Measurements from ENCODE around the gene EZR.

The EZR gene

DNA sequence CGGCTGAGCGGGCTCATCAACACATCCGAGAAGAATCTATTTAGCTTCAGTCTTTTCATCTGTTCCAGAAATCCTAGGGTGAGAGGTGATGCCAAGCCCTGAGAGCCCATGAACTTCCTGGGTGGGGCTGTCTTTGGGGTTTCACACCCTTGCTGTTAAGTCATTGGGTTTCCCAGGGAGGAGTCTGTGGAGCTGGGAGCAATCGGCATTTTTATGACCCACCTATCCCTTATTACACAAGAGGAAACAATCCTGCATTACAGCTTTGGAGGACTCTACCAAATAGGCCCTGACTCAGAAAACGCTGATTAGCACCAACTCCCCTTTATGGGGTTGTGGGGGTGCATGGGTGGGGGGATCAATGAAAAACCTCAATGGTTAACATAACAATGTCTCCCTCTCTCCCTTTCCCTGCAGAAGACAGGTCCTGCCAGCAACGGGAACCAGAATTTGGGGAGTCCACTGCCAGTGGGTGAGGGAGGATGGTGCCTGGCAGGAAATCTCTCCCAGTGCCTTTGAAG, 46.3 kb downstream of the EZR start:
- no peak for DNase-seq

- no peak for DNase-seq
Observed at GRCh38 chr6:158772172-158772571, 47.0 kb downstream of the EZR start.

DNA sequence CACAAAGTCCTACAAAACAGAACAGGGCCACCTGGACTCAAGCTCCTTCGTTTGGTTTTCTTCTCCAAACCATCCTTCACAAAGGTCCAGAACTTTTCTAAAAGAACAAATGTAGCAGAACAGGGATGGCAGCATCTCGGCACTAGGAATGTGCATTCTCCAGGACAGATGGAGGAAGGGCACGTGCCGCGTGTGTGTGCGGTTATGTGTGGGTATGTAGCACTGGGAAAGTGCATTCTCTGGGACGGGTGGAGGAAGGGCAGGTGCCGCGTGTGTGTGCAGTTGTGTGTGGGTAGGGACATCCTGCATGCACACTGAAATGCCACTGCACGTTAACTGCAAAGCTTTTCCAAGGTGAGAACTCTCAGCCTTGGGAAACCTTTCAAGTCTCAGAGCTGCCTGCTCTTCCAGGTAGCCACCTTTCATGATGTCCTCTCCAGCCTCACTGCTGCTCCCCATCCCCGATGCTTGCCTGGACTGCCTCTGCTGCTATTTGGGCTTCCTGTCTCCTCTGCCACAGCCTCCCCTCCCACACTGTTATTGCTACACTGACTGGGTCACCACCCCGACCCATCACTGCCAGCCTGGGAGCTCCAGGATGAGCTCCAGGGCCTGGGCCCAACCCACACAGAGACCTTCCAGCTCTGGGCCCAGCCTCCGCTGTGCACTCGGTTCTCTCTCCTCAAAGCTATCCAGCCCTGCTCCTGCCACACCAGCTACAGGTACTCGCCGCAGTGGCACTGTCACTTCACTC, 47.6 kb downstream of the EZR start:
- no peak for DNase-seq

DNA sequence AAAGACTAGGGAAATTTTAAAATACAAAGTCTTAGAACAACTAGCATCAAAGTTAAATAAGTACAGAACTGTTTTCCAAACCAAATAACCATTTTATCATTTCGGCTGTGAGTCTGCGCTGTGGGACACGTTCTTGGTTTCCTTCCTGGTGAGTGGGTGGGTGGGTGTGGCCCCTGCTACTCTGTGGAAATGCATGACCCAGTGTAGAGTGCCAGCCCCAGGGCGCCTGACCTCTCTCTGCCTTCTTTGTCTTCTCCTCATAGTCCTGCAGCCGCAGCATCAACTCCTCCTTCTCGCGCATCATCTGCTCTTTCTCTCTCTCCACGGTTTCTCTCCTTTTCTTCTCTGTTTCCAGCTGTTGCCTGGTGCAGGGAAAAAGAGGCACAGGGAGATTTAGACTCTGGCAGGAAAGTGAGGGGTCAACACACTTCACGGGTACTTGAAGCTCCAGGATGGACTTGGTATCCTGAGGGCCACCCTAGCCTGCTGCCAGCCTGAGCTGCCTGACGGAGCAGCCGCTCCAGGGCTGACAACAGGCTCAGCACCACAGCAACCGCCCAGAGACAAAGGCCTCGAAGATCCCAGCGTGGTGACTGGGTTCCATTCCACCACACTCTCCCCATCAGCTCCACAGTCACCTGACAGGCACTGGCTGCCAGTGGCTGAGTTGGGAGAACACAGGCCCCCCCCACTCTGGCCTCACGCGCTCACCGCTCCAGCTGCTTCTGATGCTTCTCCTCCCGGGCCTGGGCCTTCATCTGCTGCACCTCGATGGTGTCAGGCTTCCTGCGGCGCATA, 48.4 kb downstream of the EZR start:
- DNase-seq: no peak

DNA sequence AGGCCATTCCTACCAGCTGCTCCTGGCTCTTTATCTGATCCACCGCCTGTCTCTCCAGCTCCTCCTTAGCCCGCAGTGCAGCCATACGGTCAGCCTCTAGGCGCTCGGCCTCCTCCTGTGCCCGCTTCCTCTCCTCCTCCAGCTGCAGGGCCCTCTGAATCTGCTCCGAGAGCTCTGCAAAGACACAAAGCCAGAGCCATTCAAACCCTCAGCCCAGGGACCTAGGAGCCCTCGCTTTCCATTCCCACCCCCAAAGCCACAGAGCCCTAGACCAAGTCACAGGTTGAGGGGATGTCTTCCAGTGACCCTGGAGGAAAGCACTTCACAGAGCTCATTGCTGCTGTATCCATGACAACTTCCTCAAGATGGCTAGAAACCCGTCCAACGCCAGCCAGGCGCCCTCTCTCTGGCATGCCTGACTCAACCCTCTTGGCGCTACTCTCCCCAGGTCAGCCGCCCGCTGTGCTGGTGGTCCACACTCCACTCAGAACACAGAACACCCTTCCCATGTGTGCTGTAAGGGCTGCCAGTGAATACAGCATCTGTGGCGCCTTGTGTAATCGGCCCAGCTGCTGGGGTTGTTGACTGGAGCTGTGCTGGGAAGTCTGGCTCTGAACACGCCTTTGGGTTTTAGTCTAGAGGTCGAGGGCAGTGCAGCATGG, 49.3 kb downstream of the EZR start:
- peak; percentile 45 for DNase-seq

GRCh38 chr6:158769234-158769770, 49.9 kb downstream of the EZR start:
- peak; percentile 79 for DNase-seq

GRCh38 chr6:158768436-158768835, 50.7 kb downstream of the EZR start:
- DNase-seq: no peak

- DNase-seq: no peak
Observed at GRCh38 chr6:158767709-158768108, 51.5 kb downstream of the EZR start.

GRCh38 chr6:158766621-158767455, 52.3 kb downstream of the EZR start:
- DNase-seq: peak; percentile 15

DNA sequence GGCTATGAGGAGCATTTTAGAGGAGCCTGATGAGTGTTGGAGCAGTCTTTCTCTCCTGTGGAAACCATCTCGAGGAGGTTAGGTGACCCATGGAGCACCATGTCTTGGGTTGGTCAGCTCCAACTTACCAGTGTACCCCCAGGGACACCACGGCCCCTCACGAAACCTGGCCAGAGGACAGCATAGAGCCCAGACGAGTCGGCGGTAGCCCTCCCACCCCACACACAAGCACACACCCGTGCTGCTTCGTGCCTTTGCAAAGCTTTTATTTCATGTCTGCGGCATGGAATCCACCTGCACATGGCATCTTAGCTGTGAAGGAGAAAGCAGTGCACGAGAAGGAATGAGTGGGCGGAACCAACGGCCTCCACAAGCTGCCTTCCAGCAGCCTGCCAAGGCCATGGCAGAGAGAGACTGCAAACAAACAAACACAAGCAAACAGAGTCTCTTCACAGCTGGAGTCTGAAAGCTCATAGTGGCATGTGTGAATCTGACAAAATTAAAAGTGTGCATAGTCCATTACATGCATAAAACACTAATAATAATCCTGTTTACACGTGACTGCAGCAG, 53.6 kb downstream of the EZR start:
- peak; percentile 65 for DNase-seq

- DNase-seq: no peak
Observed at GRCh38 chr6:158764926-158765325, 54.2 kb downstream of the EZR start.

DNA sequence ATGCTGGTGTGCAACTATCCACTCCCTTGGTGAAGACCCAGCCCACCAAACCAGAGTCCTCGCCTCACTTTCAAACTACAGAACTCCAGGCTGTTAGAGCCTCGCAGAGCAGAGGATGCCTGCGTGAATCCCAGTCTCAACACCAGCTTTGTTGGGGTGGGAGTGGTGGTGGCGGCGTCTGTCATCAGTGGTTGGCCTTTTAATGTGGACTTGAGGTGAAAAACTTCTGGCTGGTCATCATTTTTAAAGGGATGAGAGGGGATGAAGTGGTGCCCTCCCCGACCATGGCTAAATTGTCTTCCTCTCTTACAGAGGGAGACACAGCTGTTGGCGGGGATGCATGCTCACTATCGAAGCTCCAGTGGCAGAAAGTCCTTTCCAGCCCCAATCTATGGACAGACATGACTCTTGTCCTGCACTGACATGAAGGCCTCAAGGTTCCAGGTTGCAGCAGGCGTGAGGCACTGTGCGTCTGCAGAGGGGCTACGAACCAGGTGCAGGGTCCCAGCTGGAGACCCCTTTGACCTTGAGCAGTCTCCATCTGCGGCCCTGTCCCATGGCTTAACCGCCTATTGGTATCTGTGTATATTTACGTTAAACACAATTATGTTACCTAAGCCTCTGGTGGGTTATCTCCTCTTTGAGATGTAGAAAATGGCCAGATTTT, 54.9 kb downstream of the EZR start:
- no peak for DNase-seq

DNA sequence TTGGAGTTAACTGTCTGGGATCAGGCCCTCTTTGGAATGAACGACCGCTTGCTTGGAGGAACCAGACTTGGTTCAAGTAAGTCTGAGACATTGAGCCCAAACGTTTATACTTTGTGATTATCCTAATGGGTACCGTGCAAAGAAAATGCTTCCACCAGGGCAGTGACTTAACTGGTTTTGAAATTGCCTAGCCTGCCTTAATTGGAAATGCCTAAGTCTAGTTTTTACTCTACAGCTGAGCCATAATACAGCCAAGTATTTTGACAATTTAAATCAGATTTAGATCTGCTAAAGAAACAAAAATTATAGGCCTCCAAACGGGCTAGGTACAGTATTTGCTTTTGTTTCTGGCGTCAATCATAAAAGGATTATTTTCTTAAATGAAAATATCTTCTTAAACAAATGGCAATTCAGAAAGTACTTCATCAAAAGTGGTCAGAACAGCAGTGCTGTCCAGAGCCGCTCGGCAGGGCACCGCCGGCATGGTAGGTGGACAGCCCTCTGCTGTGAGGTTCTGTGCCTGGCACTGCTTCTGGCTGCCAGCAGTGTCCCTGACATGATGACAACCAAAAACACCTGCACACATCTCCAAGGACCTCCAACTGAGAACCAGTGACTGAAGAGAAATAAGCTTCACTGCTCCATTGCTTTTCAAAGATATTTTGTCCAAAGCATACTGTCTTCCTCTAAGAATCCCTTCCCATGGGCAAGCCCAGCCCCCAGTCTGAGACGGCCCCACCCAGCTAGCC, 55.6 kb downstream of the EZR start:
- no peak for DNase-seq

DNA sequence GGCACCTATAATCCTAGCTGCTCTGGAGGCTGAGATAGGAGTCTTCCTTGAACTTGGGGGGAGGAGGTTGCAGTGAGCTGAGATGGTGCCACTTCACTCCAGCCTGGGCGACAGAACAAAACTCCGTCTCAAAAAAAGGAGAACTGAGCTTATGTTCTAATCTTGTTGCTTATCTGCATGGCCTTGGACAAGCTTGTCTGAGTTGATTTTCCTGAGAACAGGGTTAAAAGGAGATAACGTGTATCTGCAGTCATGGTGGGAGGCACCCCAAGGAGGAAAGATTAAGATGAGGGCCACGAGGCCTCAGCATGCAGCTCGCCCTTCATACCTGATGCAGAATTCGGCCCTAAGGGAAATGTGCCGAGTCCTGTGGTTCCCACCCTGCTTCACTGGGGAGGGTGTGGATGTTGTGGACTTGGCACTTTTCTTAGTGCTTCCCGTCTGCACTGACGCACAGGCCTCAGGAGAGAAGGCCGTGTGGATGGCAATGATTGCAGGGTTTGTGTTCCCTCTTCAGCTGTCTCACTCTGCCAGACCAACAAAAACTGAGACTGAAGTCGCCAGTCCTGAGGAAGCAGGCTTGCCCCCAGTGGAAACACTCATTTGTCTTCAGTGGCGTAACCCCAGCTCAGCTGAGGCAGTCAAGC, 56.3 kb downstream of the EZR start:
- peak; percentile 13 for DNase-seq

- no peak for DNase-seq
Observed at GRCh38 chr6:158761746-158762145, 57.4 kb downstream of the EZR start.

- DNase-seq: peak; percentile 32
Observed at GRCh38 chr6:158760618-158761250, 58.4 kb downstream of the EZR start.

GRCh38 chr6:158759966-158760617, 59.1 kb downstream of the EZR start:
- DNase-seq: peak; percentile 22

DNA sequence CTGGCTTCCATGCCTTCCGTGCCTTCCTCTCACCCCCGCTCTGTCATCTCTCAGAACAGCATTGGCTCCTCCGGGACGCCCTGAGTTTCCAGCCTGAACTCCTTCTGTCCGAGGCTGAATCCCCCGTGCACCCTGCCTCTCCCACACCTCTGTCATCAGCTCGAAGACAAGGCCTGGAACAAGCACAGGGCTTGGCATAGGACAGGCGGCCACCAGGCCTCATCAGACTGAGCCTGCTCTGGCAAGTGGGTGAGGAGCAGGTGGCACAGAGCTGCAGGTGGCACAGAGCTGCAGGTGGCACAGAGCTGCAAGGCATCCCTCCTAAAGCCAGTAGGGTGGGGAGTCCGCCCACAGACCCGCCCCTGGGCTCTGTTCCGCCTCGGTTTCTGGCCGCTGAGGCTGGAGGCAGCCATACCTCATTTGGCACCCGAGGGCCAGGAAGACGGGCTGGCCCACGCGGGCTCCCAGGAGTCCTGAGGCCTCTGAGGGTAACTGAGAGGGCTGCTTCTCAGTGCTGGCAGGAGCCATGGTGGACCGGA, 60.2 kb downstream of the EZR start:
- peak; percentile 94 for DNase-seq

DNA sequence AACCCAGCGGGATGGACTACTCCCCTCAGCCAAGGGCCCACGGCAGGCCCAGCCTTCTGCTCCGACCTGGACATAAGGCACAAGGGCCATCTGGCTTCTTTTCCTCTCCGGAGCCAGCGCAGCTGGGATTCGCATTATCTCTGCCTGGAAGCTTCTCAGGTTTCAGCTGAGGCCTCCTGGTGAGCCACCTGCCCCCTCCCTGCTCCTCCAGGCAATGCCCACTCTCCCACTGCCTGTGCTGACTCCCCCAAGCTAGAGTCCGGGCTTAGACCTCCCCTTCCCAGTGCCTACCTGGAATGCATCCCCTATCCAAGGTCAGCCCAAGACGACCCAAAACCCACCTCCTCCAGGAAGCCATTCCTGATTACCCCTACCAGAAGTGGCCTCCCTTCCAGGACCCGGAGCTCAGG, 60.7 kb downstream of the EZR start:
- DNase-seq: peak; percentile 99

Data from NCI-H69 (cell line).